Psoas muscle (tissue), 8 donors: ENCODE data around the gene PPP2R1B. TPM values are rescaled to one million over a fixed set of nuclear protein-coding genes. Genes with fewer than 3 reads are reported as not detected.

Experiments
- ATAC-seq, 4 donors: fragments of 200-7000 bp; cut with Tn5 transposase; one replicate each; pipeline ENCODE4 v1.9.1; 2020; ENCODE audit warnings: moderate library complexity in 3 of 4, mild to moderate bottlenecking in 2 of 4
- DNase-seq, 2 donors: peaks; one replicate each; pipeline ENCODE4 v3.0.0-alpha.2; 2020
- H3K27ac ChIP-seq: fragments of 200-600 bp; one replicate; pipeline ENCODE4 v1.8.0; 2022
- H3K27me3 ChIP-seq, 3 donors: fragments of 200-600 bp in 1 of 3; one replicate each; pipeline versions ENCODE4 v1.6.1 to v1.8.0; 2013 to 2022; ENCODE audit warnings: low read length in 2 of 3, mild to moderate bottlenecking in 2 of 3, moderate library complexity in 1 of 3; ENCODE audit not compliant: insufficient read depth in 3 of 3
- H3K36me3 ChIP-seq, 2 donors: fragments of 200-600 bp in 1 of 2; one replicate each; pipeline versions ENCODE4 v1.6.1 to v1.8.0; 2013 to 2022; ENCODE audit warnings: low read depth in 1 of 2, mild to moderate bottlenecking in 1 of 2, moderate library complexity in 1 of 2; ENCODE audit not compliant: insufficient read depth in 1 of 2
- H3K4me1 ChIP-seq: fragments of 200-600 bp; one replicate; pipeline ENCODE4 v1.8.0; 2022
- H3K4me3 ChIP-seq: fragments of 200-600 bp; one replicate; pipeline ENCODE4 v1.8.0; 2022; ENCODE audit warnings: mild to moderate bottlenecking
- H3K9me3 ChIP-seq: fragments of 200-600 bp; one replicate; pipeline ENCODE4 v1.8.0; 2022
- WGBS, 3 donors: extraction: QIAGEN DNeasy Blood & Tissue Kit; methylation state at CpG; one replicate each; pipeline versions ENCODE4 v1.1.6 to v1.1.7; 2013; 5-methylcytosine and 5-hydroxymethylcytosine counted together
- intact Hi-C, 2 donors: fragments of 100-400 bp; cut with DNase I; formaldehyde crosslinking; loops; one replicate each; pipeline versions ENCODE4 v1.11.0 to v1.14.2; 2022
- polyA plus RNA-seq, 3 donors: library from polyadenylated mRNA; stranded (reverse); fragments of 200-250 nt; gene quantifications; one replicate each; pipeline ENCODE4 v1.2.3, GENCODE V29; 2013
- total RNA-seq, 4 donors: library from RNA; stranded (reverse); fragmentation: NEBNext Ultra II Directional in 2 of 4; extraction: Animal tissue kit (Norgen Biotek cat#: 25700) in 2 of 4; gene quantifications; one replicate each; pipeline versions ENCODE4 v1.2.1 to v1.2.4, GENCODE V29; 2021 to 2023
- TF ChIP-seq, protein P1 (sequence below): fragments of 200-600 bp; IDR thresholded peaks from one replicate; pipeline ENCODE4 v1.8.0; 2022; ENCODE audit warnings: antibody characterized with exemption
- donor health status: healthy with polysubstance abuse.
- donor health status: DM: no; HTN: no; CAD: no; lungs with moderate emphysema.
- donor health status: Bipolar disorder and iron deficiency.
- donor health status: healthy.
- donor health status: DM: yes; HTN: yes; CAD: no.
- donor health status: DM: no; HTN: no; CAD: no.
- donor health status: DM: no; HTN: no; CAD: no.
- donor health status: DM: yes; HTN: yes; CAD: no.

Gene PPP2R1B
- total and polyA plus RNA-seq, 7 donors, result 6.6 to 18.8 (median 10.7) TPM

DNA sequence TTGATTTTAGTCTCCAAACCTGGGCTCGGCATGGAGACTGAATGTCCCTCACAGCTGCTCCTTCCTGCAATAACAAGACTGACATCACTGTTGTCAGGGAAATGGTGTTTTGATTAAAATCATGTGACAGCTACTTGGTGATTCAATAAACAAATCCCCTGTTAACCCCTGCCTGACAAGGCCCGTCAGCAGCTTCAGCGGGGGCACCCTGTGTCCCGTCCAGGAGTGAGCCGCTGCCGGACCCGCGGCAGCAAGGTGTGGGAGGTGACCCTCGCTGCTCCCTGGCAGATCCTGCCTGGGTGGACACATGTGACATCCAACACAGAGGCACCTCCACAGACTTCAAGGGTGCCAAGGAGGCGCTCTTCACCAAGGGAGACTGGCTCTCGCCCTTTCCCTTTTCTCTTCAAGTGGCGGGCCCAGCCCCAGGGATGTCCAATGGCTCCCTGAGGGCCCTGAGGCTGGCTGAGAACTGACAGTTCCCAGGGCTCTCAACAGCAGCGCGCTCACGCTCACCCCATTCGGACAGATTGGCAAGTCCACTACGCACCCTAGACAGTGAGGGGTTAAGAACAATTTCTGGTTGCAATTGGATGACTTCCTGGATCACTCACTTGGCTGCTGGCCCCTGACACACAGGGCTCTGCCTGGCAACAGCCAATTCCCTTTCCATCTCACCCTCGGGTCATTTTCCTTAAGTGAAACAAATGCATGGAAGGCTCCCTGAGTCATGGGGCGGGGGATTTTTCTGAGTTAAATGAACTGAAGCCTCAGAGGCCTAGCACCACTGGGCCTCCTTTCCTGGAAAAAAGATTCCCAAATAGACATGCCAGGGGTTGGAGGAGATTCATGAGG, 30.7 kb downstream of the PPP2R1B start:
- H3K27me3 ChIP-seq, result no peaks in the 10 kb centered on the region
- peak overlapping the region; percentile 91 for H3K27ac ChIP-seq
- WGBS, 3 donors, result 19 to 41% (median 21%) methylated on average over 19 of the region's 19 CpGs
- DNase-seq (peak; percentile 84 to 85), ATAC-seq (peak; percentile 39 to 64 (median 51))
- peaks cover 3 to 14% of the 10 kb centered on the region in 2 donors for H3K36me3 ChIP-seq
- H3K9me3 ChIP-seq, result no peaks in the 10 kb centered on the region
- peaks cover 77% of the 10 kb centered on the region for H3K4me1 ChIP-seq
- peak overlapping the region; percentile 60 for H3K4me3 ChIP-seq
- TF ChIP-seq, protein P1, sequence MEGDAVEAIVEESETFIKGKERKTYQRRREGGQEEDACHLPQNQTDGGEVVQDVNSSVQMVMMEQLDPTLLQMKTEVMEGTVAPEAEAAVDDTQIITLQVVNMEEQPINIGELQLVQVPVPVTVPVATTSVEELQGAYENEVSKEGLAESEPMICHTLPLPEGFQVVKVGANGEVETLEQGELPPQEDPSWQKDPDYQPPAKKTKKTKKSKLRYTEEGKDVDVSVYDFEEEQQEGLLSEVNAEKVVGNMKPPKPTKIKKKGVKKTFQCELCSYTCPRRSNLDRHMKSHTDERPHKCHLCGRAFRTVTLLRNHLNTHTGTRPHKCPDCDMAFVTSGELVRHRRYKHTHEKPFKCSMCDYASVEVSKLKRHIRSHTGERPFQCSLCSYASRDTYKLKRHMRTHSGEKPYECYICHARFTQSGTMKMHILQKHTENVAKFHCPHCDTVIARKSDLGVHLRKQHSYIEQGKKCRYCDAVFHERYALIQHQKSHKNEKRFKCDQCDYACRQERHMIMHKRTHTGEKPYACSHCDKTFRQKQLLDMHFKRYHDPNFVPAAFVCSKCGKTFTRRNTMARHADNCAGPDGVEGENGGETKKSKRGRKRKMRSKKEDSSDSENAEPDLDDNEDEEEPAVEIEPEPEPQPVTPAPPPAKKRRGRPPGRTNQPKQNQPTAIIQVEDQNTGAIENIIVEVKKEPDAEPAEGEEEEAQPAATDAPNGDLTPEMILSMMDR, result no peak
- intact Hi-C loops, result loop anchor here in 1 of 2 donors (10.0 kb wide), 1 partner anchor 131 kb away; the partner anchor contains the start of gene SIK2

DNA sequence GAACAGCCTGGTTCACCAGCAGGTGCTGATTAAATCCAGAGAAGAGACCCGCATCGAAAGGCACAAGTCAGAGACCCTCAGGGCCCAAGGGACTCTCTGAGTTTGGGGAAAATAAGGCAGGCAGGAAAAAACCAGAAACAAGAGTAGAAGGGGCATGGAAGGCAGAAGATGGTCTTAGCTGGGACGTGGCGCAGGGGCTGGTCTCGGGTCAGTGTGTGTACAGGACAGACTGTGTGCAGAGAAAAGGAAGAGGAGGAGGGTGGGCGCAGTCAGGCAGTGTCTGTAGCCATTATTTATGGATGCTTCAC, 31.3 kb downstream of the PPP2R1B start:
- Histone ChIP-seq H3K9me3 (no peaks in the 10 kb centered on the region), H3K27ac (peak overlapping the region; percentile 91), H3K4me3 (peak overlapping the region; percentile 7), H3K4me1 (peaks cover 83% of the 10 kb centered on the region), H3K36me3 (peaks cover 3 to 9% of the 10 kb centered on the region in 2 donors), H3K27me3 (no peaks in the 10 kb centered on the region)
- DNase-seq (no peak), ATAC-seq (no peak)
- TF ChIP-seq, protein P1, result no peak
- intact Hi-C loops, result loop anchor here in 1 of 2 donors (10.0 kb wide), 1 partner anchor 130 kb away; the partner anchor contains the start of gene SIK2
- 38 to 44% (median 40%) methylated on average over 6 of the region's 6 CpGs for WGBS, 3 donors

DNA sequence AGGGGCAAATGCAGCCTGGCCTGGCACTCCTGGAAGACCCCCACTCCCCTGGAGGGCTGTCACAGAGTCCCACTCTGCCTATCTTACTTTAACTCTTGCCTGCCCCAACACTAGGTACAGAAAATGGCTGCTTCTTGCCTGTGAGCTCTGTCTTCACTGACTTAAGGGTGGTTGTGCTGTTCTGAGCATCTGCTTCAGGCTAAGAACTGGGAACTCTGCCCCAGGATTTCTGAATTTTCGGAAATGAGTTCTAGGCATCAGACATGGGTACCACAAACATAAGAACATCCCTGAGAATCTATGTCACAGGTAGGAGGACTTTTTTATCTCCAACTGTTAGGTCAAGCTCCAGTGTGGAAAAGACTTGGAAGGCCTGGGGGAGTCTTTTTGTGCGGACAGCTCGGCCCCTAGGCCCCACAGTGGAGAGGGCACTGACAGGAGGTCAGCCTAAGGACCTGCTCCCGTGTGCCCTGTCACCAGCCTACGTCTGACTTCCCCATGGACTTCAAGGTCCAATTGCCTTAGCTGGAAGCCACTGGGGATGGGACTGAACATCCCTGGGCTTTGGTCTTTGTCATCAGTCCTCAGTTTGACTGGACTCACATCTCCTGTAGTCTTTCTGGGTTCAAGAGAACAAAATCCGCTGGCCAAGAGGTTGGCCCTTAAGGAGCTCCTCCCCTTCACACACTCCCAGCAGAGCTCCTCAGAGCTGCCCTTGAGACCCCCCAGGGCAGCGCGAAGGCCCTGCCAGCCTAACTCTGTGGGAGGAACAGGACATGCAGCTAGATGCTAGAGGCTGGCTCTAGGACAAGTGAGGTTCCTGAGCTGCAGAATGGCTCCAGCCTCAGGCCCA, 31.9 kb downstream of the PPP2R1B start:
- Histone ChIP-seq H3K9me3 (no peaks in the 10 kb centered on the region), H3K27me3 (no peaks in the 10 kb centered on the region), H3K36me3 (peaks cover 1 to 4% of the 10 kb centered on the region in 2 donors), H3K4me3 (peak overlapping the region; percentile 7), H3K27ac (peak overlapping the region; percentile 91), H3K4me1 (peaks cover 88% of the 10 kb centered on the region)
- ATAC-seq, result no peak
- 60 to 61% (median 61%) methylated on average over 8 of the region's 8 CpGs for WGBS, 3 donors
- TF ChIP-seq, protein P1, result no peak
- DNase-seq, result no peak
- intact Hi-C loops, result loop anchor here in 1 of 2 donors (10.0 kb wide), 1 partner anchor 130 kb away; the partner anchor contains the start of gene SIK2

DNA sequence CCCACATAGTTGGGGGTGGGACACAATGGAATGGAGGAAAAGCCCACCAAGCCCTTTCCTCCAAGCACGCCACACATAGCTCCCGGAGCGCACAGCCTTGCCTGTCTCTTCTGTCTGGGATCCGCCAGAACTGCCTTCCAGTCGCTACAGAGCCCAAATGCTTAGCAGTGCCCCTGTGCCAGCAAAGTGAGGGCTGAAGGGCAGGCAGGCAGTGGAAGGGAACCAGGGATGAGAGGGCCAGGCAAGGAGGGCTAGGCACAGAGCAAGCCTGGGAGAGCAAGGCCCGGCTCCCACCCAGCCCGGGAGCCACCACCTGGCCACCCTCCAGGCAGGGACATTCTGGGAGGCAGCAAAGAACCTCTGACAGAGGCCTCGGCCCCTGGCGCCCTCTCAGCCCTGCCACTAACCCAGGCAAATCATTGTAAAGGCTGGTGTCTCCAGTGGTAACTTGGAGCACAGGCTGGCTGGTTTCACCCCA, 32.5 kb downstream of the PPP2R1B start:
- DNase-seq (peak; percentile 54 to 74), ATAC-seq (peak in 2 of 4 donors; percentile 1 to 2)
- peak overlapping the region; percentile 91 for H3K27ac ChIP-seq
- 17 to 39% (median 17%) methylated on average over 9 of the region's 9 CpGs for WGBS, 3 donors
- H3K27me3 ChIP-seq, result no peaks in the 10 kb centered on the region
- TF ChIP-seq, protein P1, result no peak
- intact Hi-C loops, result loop anchor here in 1 of 2 donors (10.0 kb wide), 1 partner anchor 129 kb away; the partner anchor contains the start of gene SIK2
- peaks cover 90% of the 10 kb centered on the region for H3K4me1 ChIP-seq
- peak overlapping the region; percentile 5 for H3K4me3 ChIP-seq
- H3K36me3 ChIP-seq, result peaks cover 0 to 3% of the 10 kb centered on the region in 2 donors
- H3K9me3 ChIP-seq, result no peaks in the 10 kb centered on the region
